ENCODE results near the gene GRM4. TPM values are rescaled to one million over a fixed set of nuclear protein-coding genes. Genes with fewer than 3 reads are reported as not detected.

Gene GRM4
- total RNA-seq, 1 experiment from 2014 or later: not detected

GRCh38 chr6:34025112-34025807 lies 120.6 kb downstream of the GRM4 start:
- Histone ChIP-seq H3K9me3 (ENCODE audit: insufficient read depth, low read depth) (no peaks in the 10 kb centered on the region), H3K27ac (no peak overlapping the region), H3K4me1 (replicated peaks; ENCODE audit: insufficient read depth) (no peaks in the 10 kb centered on the region), H3K4me2 (no peak overlapping the region), H2AFZ (no peak overlapping the region), H3K79me2 (ENCODE audit: low read depth) (no peaks in the 10 kb centered on the region), H3K9me2 (ENCODE audit: insufficient read depth) (no peaks in the 10 kb centered on the region), H3K27me3 (ENCODE audit: insufficient read depth, low read depth) (peaks cover 94% of the 10 kb centered on the region), H4K20me1 (ENCODE audit: insufficient read depth) (no peaks in the 10 kb centered on the region), H3F3A (ENCODE audit: insufficient read depth, low read depth) (no peaks in the 10 kb centered on the region), H3K36me3 (ENCODE audit: low read depth) (no peaks in the 10 kb centered on the region), H3K4me3 (no peak overlapping the region)
- DNase-seq: no peak
- ChIA-PET POLR2A (ENCODE audit: unreplicated experiment) (interaction anchor here (0.6 kb wide), 1 partner anchor 310 kb away, joined by 9 read pairs; no protein-coding TSS in a partner anchor), CTCF (interaction anchor here (0.6 kb wide), 1 partner anchor 253 kb away, joined by 3 read pairs; no protein-coding TSS in a partner anchor)
- intact Hi-C loops (cut with micrococcal nuclease; ENCODE audit: unreplicated experiment): no loop called here
- TF ChIP-seq EZH2 (IDR thresholded peaks at IDR 0.05; ENCODE audit: low read depth): no peak
- no peak for TF ChIP-seq CTCF (conservative IDR thresholded peaks at IDR 0.05)
- BruUV-seq (replicated peaks): no TSS peak

GRCh38 chr6:34022873-34023255 lies 123.0 kb downstream of the GRM4 start:
- ChIA-PET POLR2A (ENCODE audit: unreplicated experiment) (no interaction called here), CTCF (no interaction called here)
- H3K27me3 ChIP-seq (ENCODE audit: insufficient read depth, low read depth): peaks cover 86% of the 10 kb centered on the region
- H3K27ac ChIP-seq: no peak overlapping the region
- no peak for DNase-seq
- H3K79me2 ChIP-seq (ENCODE audit: low read depth): no peaks in the 10 kb centered on the region
- TF ChIP-seq EZH2 (IDR thresholded peaks at IDR 0.05; ENCODE audit: low read depth) (no peak), CTCF (conservative IDR thresholded peaks at IDR 0.05) (no peak)
- H3K9me2 ChIP-seq (ENCODE audit: insufficient read depth): no peaks in the 10 kb centered on the region
- no TSS peak for BruUV-seq (replicated peaks)
- no peaks in the 10 kb centered on the region for H3K4me1 ChIP-seq (replicated peaks; ENCODE audit: insufficient read depth)
- no peaks in the 10 kb centered on the region for H3K36me3 ChIP-seq (ENCODE audit: low read depth)
- H3F3A ChIP-seq (ENCODE audit: insufficient read depth, low read depth): no peaks in the 10 kb centered on the region
- intact Hi-C loops (cut with micrococcal nuclease; ENCODE audit: unreplicated experiment): no loop called here
- H3K4me2 ChIP-seq: no peak overlapping the region
- H4K20me1 ChIP-seq (ENCODE audit: insufficient read depth): no peaks in the 10 kb centered on the region
- no peak overlapping the region for H2AFZ ChIP-seq
- no peak overlapping the region for H3K4me3 ChIP-seq
- no peaks in the 10 kb centered on the region for H3K9me3 ChIP-seq (ENCODE audit: insufficient read depth, low read depth)

- Histone ChIP-seq H3K4me1 (replicated peaks; ENCODE audit: insufficient read depth) (no peaks in the 10 kb centered on the region), H3K27me3 (ENCODE audit: insufficient read depth, low read depth) (peaks cover 89% of the 10 kb centered on the region), H2AFZ (no peak overlapping the region), H3K9me3 (ENCODE audit: insufficient read depth, low read depth) (no peaks in the 10 kb centered on the region), H3K27ac (no peak overlapping the region), H4K20me1 (ENCODE audit: insufficient read depth) (no peaks in the 10 kb centered on the region), H3K36me3 (ENCODE audit: low read depth) (no peaks in the 10 kb centered on the region), H3K4me2 (no peak overlapping the region), H3K4me3 (no peak overlapping the region), H3K79me2 (ENCODE audit: low read depth) (no peaks in the 10 kb centered on the region), H3F3A (ENCODE audit: insufficient read depth, low read depth) (no peaks in the 10 kb centered on the region), H3K9me2 (ENCODE audit: insufficient read depth) (no peaks in the 10 kb centered on the region)
- ChIA-PET CTCF (no interaction called here), POLR2A (ENCODE audit: unreplicated experiment) (no interaction called here)
- intact Hi-C loops (cut with micrococcal nuclease; ENCODE audit: unreplicated experiment): no loop called here
- TF ChIP-seq EZH2 (IDR thresholded peaks at IDR 0.05; ENCODE audit: low read depth): no peak
- no peak for DNase-seq
- BruUV-seq (replicated peaks): no TSS peak
Measured at GRCh38 chr6:34022250-34022872, 123.5 kb downstream of the GRM4 start.

Measured in PC-9 (cell line).